Stomach smooth muscle (tissue), 2 donors: ENCODE data around the gene DIO1.
"Not testable (repeated sequence)": the region's sequence is repeated elsewhere in the genome, so short reads cannot be mapped to it uniquely, and the experiment has no call there.

ENCODE experiments used
- H3K27ac ChIP-seq: one replicate; pipeline ENCODE4 v1.7.0; 2013; ENCODE audit warnings: mild to moderate bottlenecking, low read length, inconsistent platforms
- H3K27me3 ChIP-seq, 2 donors: one replicate each; pipeline ENCODE4 v1.7.0; 2013; ENCODE audit warnings: low read length in 2 of 2; ENCODE audit not compliant: insufficient read depth in 2 of 2, control insufficient read depth in 1 of 2
- H3K36me3 ChIP-seq, 2 donors: one replicate each; pipeline ENCODE4 v1.7.0; 2013; ENCODE audit warnings: low read length in 2 of 2; ENCODE audit not compliant: control insufficient read depth in 2 of 2, insufficient read depth in 2 of 2
- H3K4me1 ChIP-seq: one replicate; pipeline ENCODE4 v1.7.0; 2013; ENCODE audit warnings: low read length; ENCODE audit not compliant: control insufficient read depth, insufficient read depth
- H3K4me3 ChIP-seq, 2 donors: one replicate each; pipeline ENCODE4 v1.7.0; 2013; ENCODE audit warnings: low read length in 2 of 2
- H3K9ac ChIP-seq, 2 donors: one replicate each; pipeline ENCODE4 v1.7.0; 2013; ENCODE audit warnings: low read length in 2 of 2, mild to moderate bottlenecking in 1 of 2
- H3K9me3 ChIP-seq, 2 donors: one replicate each; pipeline ENCODE4 v1.7.0; 2013; ENCODE audit warnings: low read length in 2 of 2; ENCODE audit not compliant: control insufficient read depth in 2 of 2
- donor health status: healthy.
- donor health status: Pancreatic carcinoma.

DIO1 gene

DNA sequence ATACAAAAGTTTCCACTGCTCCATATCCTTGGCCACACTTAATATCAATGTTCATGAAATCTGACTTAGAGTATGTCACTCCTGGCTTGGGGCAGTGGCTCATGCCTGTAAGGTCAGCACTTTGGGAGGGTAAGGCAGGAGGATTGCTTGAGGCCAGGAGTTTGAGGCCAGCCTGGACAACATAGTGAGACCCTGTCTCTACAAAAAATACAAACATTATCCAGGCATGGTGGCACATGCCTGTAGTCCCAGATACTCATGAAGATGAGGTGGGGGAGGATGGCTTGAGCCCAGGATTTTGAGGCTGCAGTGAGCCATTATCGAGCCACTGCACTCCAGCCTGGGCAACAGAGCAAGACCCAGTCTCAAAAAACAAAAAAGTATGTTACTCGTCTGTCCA, 18.8 kb upstream of the DIO1 start:
- H3K9me3 ChIP-seq, H3K4me3 ChIP-seq, H3K9ac ChIP-seq, H3K27me3 ChIP-seq, H3K4me1 ChIP-seq, H3K27ac ChIP-seq: not testable (repeated sequence)
- peaks cover 31 to 43% of the 10 kb centered on the region in 2 donors for H3K36me3 ChIP-seq

DNA sequence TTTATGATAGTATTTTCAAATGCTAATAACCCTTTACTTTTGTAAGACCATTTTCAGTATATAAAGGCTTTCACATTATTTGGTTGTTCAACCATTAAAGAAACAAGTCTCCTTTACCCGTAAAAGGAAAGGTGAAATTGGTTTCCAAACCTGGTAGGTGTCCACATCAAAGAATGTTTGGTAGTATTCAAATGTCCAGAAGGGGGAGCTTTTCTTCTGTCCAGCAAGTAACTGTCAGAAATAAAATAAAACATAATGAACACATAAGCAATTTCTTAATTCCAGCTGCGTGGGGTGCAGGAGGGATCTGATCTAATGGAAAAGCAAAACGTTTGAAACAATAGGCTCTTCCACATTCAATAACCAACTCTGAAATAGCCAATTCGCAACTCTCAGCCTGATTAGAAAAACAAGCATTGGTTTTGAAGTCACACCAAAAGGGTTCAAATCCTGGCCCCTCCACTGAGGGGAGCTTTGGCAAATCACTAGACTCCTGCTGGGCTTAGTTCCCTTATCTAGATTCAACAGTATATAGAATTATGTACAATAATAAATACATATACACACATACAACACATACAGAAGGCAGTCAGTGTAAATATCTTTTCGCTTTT, 15.4 kb upstream of the DIO1 start:
- Histone ChIP-seq H3K27ac (no peak overlapping the region), H3K36me3 (peaks cover 27 to 31% of the 10 kb centered on the region in 2 donors), H3K4me1 (no peaks in the 10 kb centered on the region)

DNA sequence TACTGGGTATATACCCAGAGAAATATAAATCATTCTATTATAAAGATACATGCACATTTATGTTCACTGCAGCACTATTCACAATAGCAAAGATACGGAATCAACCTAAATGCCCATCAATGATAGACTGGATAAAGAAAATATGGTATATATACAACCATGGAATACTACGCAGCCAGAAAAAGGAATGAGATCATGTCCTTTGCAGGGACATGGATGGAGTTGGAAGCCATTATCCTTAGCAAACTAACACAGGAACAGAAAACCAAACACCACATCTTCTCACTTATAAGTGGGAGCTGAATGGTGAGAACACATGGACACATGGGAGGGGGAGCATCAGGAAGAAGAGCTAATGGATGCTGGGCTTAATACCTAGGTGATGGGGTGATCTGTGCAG, 12.1 kb upstream of the DIO1 start:
- H3K27ac ChIP-seq, H3K4me1 ChIP-seq, H3K27me3 ChIP-seq, H3K9ac ChIP-seq, H3K4me3 ChIP-seq, H3K9me3 ChIP-seq: not testable (repeated sequence)
- peaks cover 20 to 26% of the 10 kb centered on the region in 2 donors for H3K36me3 ChIP-seq

More for the DNA sequence above, 15.4 kb upstream of the DIO1 start:
- Histone ChIP-seq H3K9ac (no peak overlapping the region), H3K4me3 (no peak overlapping the region), H3K9me3 (no peaks in the 10 kb centered on the region), H3K27me3 (no peaks in the 10 kb centered on the region)

DNA sequence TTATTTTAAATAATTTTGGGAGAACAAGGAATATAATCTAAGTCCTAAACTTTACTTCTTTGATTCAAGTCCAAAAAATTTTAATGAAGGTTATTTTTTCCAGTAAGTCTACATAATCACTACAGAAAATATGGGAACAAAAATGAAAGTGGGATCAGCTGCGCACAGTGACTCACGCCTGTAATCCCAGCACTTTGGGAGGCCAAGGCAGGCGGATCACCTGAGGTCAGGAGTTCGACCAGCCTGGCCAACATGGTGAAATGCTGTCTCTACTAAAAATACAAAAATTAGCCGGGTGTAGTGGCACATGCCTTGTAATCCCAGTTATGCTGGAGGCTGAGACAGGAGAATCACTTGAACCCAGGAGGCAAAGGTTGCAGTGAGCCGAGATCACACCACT, 10.4 kb upstream of the DIO1 start:
- H3K9ac ChIP-seq, H3K9me3 ChIP-seq: not testable (repeated sequence)
- peaks cover 14 to 19% of the 10 kb centered on the region in 2 donors for H3K36me3 ChIP-seq

DNA sequence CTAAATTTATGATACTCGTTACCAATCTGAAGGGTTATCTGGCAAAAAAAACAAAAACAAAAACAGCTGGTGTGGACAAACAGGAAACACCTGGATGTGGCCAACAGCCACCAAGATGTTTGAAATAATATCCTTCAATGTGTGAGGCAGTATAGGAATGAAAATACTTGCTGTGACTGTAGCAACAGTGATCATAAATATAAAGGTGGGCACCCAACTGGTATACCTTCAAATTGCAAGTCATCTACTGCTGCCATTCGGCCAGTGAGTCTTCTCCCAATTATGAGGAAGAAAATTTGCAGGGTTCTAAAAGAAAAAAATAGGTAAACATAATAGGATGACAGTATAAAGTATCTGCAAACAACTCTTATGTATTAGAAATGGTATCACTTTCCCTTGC, 5.3 kb upstream of the DIO1 start:
- Histone ChIP-seq H3K27me3 (no peaks in the 10 kb centered on the region), H3K4me1 (peaks cover 14% of the 10 kb centered on the region), H3K9ac (peak overlapping the region; percentile 85 to 92), H3K27ac (peak overlapping the region; percentile 60), H3K36me3 (peaks cover 3 to 7% of the 10 kb centered on the region in 2 donors), H3K9me3 (no peaks in the 10 kb centered on the region), H3K4me3 (peak overlapping the region; percentile 85 to 98)

More for the DNA sequence above, 10.4 kb upstream of the DIO1 start:
- not testable (repeated sequence) for H3K4me1 ChIP-seq, H3K27ac ChIP-seq, H3K27me3 ChIP-seq, H3K4me3 ChIP-seq

DNA sequence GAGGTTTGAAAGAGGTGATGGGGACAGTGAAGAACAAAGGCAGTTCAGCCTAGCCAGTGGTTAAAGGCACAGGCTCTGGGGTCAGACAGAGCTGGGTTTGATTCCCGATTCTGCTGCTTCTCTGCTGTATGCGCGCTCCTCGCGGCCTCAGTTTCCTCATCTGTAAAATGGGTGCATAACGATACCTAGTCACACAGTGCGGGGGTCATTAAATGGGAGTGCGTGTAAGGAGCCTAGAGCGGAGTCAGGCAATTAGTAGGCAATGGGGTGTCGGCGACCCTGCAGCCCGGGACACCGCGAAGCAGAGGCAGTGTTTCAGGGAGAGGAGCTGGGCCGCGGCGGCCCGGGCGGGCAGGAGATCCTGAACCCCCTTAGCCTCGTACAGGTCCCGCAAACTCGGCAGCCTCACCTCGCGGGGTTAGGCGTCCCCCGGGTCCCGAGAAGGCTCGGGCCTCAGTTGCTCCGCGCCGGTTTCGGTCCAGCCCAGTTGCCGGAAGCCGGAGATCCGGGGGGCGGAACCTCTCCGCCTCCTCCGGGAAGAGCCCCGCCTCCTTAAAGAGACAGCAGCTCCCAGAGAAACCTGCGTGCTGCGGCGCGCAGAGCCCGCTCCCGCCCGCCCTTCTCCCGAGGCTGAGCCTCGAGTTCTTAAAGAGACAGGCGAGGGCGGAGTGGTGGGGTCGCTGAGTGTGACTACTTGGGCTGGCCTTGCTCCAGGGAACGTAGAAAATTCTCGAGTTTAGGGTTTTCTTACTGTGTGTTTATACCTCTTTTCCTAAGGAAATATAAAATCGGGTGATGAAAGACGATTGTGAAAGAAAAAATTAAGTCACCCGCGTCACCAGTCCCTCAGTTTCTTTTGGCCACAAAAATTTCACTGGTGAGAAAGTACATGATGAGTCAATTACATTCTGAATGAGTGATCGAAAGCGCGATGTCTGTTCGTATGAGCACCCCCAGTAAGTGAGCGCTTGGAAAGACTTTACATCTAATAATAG, 4.4 kb upstream of the DIO1 start, which contains the start of gene YIPF1:
TSS of gene YIPF1 (minus strand) at position 494 of the 995 bp plus-strand sequence. CDS start 860 bp downstream, outside the sequence.
- no peaks in the 10 kb centered on the region for H3K9me3 ChIP-seq
- no peaks in the 10 kb centered on the region for H3K27me3 ChIP-seq
- H3K27ac ChIP-seq: peak within 1 kb of the TSS; percentile 60
- H3K9ac ChIP-seq: peak within 1 kb of the TSS; percentile 85 to 92
- H3K4me3 ChIP-seq: peak within 1 kb of the TSS; percentile 85 to 98
- peaks cover 3 to 7% of the 10 kb centered on the region in 2 donors for H3K36me3 ChIP-seq
- peaks cover 14% of the 10 kb centered on the region for H3K4me1 ChIP-seq

DNA sequence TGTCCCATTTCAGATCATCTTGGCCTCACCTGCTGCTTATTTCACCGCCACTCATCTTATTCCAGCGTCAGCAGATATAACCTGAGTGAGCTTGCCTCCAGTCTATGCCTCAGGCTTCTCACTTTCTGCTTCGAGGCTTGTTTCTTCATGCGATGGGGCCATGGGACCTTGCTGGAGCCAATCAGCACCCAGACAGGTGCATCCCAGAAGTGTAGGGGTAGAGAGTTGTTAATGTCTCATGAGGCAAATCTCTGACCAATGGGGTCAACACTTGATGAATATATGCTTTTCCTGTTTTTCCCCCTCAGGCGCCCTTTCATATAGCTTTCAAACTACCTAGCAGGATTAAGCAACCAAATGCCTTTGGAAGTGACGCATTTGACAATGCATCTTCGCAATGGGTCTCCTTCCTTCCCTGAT, 3.5 kb upstream of the DIO1 start:
- H3K9ac ChIP-seq: peak overlapping the region; percentile 37 to 85
- H3K4me1 ChIP-seq: peaks cover 14% of the 10 kb centered on the region
- peak overlapping the region; percentile 85 to 98 for H3K4me3 ChIP-seq
- peak overlapping the region; percentile 60 for H3K27ac ChIP-seq
- H3K27me3 ChIP-seq: no peaks in the 10 kb centered on the region
- peaks cover 3 to 7% of the 10 kb centered on the region in 2 donors for H3K36me3 ChIP-seq
- no peaks in the 10 kb centered on the region for H3K9me3 ChIP-seq

DNA sequence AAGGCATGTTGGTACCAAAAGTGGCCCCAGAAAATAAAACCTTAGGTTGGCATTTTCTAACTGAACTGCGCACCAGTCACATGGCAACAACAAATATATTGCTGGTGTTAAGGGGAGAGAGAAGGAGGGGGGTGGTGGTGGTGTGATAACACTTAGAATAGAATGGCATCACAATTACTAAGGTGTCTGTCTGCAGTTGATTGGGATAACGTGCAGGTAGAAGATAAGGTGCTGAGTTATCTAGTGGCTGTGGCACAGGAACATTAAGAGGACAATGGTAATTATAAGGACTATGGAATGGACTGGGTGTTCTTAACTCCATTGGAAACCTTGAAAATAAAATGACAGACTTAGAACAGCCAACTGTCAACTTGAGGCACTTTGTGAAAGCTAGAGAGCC, 3.0 kb upstream of the DIO1 start:
- no peaks in the 10 kb centered on the region for H3K27me3 ChIP-seq
- no peak overlapping the region for H3K27ac ChIP-seq
- H3K36me3 ChIP-seq: peaks cover 2 to 5% of the 10 kb centered on the region in 2 donors
- no peaks in the 10 kb centered on the region for H3K9me3 ChIP-seq
- H3K9ac ChIP-seq: no peak overlapping the region
- H3K4me1 ChIP-seq: peaks cover 14% of the 10 kb centered on the region
- no peak overlapping the region for H3K4me3 ChIP-seq

DNA sequence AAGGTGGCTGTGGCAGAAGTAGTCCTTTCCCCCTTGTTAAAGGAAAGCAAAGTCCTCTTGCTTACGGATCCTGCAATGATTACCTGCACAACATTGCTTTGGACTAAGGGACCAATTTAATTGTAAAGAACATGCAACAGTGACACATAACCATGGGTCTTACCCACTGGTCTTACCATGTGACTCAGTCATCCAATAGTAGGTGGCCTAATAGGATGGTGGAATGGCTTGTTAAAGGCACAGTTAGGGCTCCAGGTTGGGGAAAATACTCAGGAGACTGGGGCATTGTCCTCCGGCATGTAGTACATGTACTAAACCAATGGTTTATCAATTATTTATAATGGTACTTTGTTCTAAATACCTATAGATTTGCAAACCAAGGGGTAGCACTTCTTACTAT, 2.3 kb upstream of the DIO1 start:
- Histone ChIP-seq H3K9ac (no peak overlapping the region), H3K27me3 (no peaks in the 10 kb centered on the region), H3K36me3 (peaks cover 0 to 2% of the 10 kb centered on the region in 2 donors), H3K9me3 (no peaks in the 10 kb centered on the region), H3K4me3 (no peak overlapping the region), H3K27ac (no peak overlapping the region), H3K4me1 (peaks cover 19% of the 10 kb centered on the region)

DNA sequence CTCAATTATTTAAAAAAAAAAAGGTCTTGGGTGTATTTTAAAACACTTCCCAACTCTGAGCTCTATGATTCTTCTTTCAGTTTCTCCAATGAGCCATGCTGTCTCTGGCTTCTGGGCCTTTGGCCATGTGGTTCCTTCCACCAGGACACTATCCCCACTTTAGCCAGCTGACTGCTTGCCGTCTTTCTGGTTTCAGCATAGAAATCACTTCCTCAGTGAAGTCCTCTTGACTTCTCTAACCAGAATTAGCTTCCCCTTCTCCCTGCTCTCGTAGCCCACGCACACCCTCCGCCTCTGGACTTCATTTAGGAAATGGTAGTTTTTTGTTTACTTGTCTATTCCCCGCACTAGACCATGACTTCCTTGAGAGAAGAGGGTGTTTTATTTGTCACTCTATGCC, 1.1 kb upstream of the DIO1 start:
- no peak overlapping the region for H3K4me3 ChIP-seq
- H3K36me3 ChIP-seq: no peaks in the 10 kb centered on the region
- H3K27me3 ChIP-seq: no peaks in the 10 kb centered on the region
- H3K9ac ChIP-seq: no peak overlapping the region
- peaks cover 27% of the 10 kb centered on the region for H3K4me1 ChIP-seq
- no peaks in the 10 kb centered on the region for H3K9me3 ChIP-seq
- no peak overlapping the region for H3K27ac ChIP-seq
